Activated naive CD4-positive, alpha-beta T cell treated with anti-CD3 and anti-CD28 coated beads, Interleukin-2, amount 50 U/mL, for 24 hours (primary cell): ENCODE results near the gene PRKAG3.
"Not testable (repeated sequence)": the region's sequence is repeated elsewhere in the genome, so short reads cannot be mapped to it uniquely, and the experiment has no call there.

ENCODE experiments used
- H3K27ac Mint-ChIP-seq: one replicate; pipeline ENCODE4 v1.8.0; 2021; ENCODE audit warnings: mild to moderate bottlenecking, mixed read lengths
- H3K27me3 Mint-ChIP-seq: one replicate; pipeline ENCODE4 v1.8.0; 2021; ENCODE audit warnings: mixed read lengths
- H3K36me3 Mint-ChIP-seq: one replicate; pipeline ENCODE4 v1.8.0; 2021; ENCODE audit warnings: mixed read lengths
- H3K4me1 Mint-ChIP-seq: one replicate; pipeline ENCODE4 v1.8.0; 2021; ENCODE audit warnings: mixed read lengths
- H3K4me3 Mint-ChIP-seq: one replicate; pipeline ENCODE4 v1.8.0; 2021; ENCODE audit warnings: mild to moderate bottlenecking, mixed read lengths
- H3K9me3 Mint-ChIP-seq: one replicate; pipeline ENCODE4 v1.8.0; 2021; ENCODE audit warnings: mixed read lengths

The PRKAG3 gene

DNA sequence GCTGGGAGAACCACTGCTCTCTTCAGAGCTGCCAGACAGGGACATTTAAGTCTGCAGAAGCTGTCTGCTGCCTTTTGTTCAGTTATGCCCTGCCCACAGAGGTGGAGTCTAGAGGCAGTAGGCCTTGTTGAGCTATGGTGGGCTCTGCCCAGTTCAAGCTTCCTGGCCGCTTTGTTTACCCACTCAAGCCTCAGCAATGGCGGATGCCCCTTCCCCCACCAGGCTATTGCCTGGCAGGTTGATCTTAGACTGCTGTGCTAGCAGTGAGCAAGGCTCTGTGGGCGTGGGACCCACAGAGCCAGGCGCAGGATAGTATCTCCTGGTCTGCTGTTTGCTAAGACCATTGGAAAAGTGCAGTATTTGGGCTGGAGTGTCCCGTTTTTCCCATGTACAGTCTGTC is 58.8 kb downstream of the PRKAG3 start:
- not testable (repeated sequence) for H3K9me3 Mint-ChIP-seq, H3K4me3 Mint-ChIP-seq, H3K4me1 Mint-ChIP-seq, H3K27ac Mint-ChIP-seq, H3K27me3 Mint-ChIP-seq
- peaks cover 28% of the 10 kb centered on the region for H3K36me3 Mint-ChIP-seq
